C4-2B (cell line): ENCODE measurements around the gene GALNT8.

Source experiments
- H3K27ac ChIP-seq: fragments of 450-650 bp; 2 replicates; pipeline ENCODE4 v1.5.1; 2017
- ZFX ChIP-seq: fragments of 450-650 bp; IDR thresholded peaks from 2 replicates; pipeline ENCODE4 v1.6.1; 2017
- TF ChIP-seq, protein P1 (sequence below): fragments of 450-650 bp; conservative IDR thresholded peaks from 2 replicates; pipeline ENCODE4 v1.5.1; 2017; ENCODE audit warnings: mild to moderate bottlenecking

GALNT8 gene

DNA sequence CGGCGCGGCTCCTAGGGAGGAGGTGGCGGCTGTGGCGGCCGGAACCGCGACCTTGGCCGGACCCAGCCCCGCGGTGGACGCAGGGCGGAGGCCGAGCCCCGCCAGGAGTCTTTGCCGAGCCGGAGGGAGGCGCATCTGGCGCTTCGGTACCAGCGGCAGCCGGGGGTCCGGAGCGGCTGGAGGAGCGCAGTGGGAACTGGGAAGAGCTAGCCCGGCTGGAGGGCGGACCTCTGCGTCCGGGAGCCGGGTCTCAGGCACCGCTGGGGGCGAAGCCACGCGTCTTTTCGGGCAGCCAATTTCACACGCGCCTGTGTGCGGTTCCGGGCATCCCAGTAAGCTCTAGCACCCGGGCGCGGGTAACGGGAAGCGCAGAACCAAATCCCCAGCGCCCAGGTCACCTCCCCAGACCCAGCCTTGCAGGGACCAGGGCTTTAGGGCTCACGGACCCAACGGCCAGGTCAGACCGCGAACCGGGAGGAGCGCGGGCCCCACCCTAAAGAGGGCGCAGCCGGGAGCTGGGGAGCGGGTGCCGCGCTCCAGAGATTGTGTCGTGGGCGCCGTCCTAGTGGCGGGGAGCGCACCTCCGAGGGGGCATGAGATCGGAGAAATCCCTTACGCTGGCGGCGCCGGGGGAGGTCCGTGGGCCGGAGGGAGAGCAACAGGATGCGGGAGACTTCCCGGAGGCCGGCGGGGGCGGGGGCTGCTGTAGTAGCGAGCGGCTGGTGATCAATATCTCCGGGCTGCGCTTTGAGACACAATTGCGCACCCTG lies 89.4 kb downstream of the GALNT8 start:
- no peak for TF ChIP-seq ZFX
- TF ChIP-seq, protein P1, sequence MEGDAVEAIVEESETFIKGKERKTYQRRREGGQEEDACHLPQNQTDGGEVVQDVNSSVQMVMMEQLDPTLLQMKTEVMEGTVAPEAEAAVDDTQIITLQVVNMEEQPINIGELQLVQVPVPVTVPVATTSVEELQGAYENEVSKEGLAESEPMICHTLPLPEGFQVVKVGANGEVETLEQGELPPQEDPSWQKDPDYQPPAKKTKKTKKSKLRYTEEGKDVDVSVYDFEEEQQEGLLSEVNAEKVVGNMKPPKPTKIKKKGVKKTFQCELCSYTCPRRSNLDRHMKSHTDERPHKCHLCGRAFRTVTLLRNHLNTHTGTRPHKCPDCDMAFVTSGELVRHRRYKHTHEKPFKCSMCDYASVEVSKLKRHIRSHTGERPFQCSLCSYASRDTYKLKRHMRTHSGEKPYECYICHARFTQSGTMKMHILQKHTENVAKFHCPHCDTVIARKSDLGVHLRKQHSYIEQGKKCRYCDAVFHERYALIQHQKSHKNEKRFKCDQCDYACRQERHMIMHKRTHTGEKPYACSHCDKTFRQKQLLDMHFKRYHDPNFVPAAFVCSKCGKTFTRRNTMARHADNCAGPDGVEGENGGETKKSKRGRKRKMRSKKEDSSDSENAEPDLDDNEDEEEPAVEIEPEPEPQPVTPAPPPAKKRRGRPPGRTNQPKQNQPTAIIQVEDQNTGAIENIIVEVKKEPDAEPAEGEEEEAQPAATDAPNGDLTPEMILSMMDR = no peak
- H3K27ac ChIP-seq = no peak overlapping the region

DNA sequence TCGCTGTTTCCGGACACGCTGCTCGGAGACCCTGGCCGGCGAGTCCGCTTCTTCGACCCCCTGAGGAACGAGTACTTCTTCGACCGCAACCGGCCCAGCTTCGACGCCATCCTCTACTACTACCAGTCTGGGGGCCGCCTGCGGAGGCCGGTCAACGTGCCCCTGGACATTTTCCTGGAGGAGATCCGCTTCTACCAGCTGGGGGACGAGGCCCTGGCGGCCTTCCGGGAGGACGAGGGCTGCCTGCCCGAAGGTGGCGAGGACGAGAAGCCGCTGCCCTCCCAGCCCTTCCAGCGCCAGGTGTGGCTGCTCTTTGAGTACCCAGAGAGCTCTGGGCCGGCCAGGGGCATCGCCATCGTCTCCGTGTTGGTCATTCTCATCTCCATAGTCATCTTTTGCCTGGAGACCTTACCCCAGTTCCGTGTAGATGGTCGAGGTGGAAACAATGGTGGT lies 90.0 kb downstream of the GALNT8 start:
- H3K27ac ChIP-seq = no peak overlapping the region
- TF ChIP-seq, protein P1 = no peak
- no peak for TF ChIP-seq ZFX

DNA sequence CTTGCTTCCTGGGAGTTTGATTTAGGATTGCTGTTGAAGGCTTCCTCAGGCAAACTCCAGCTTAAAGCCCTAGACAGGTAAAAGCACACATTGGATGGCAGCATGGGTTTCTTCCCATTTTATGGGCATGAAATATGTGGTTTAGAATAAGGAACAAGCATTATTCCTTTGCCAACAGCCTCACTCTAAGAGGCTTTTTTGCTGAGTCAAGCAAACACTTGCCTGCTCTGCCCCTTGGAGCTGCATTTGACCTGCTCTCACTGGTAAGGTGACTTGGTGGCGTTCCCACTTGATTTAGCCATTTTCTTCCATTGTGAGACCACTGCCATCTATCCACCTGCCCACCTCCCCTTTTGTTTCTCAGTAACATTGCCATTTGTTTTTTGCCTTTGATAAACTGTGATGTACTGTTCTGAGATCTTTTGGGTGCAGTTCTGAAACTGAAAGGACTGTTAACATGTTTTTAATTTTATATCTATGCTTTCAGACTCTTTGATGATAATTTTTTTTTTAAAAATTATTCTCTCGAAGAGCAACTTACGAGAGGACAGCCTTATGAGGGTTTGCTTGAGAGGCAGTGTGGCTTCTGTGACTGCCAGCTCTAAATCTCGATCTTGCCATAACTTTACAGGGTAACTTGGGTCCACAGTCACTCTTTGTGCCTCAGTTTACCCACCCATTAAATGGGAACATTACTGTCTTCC lies 92.6 kb downstream of the GALNT8 start:
- TF ChIP-seq ZFX = no peak
- TF ChIP-seq, protein P1 = no peak

DNA sequence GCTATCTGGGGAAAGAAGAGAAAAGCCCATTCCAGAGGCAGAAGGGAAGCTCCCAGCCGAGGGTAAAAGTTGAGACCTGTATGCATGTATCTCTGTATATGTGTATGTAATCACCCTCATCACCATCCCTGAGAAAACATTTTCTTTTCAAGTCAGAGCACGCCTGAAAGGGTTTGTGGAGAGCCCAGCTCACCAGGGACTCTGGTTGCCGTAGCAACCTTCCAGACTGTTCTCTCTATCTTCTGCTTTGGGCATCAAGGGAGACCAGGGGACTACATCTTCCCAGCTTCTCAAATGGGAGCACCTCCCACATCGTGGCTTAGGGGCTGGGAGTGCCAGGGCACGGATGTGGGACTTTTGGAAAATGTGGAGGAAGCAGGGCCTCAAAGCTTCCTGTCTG lies 93.5 kb downstream of the GALNT8 start:
- H3K27ac ChIP-seq = no peak overlapping the region
- TF ChIP-seq, protein P1 = no peak
- no peak for TF ChIP-seq ZFX

More for the DNA sequence above, 92.6 kb downstream of the GALNT8 start:
- no peak overlapping the region for H3K27ac ChIP-seq

DNA sequence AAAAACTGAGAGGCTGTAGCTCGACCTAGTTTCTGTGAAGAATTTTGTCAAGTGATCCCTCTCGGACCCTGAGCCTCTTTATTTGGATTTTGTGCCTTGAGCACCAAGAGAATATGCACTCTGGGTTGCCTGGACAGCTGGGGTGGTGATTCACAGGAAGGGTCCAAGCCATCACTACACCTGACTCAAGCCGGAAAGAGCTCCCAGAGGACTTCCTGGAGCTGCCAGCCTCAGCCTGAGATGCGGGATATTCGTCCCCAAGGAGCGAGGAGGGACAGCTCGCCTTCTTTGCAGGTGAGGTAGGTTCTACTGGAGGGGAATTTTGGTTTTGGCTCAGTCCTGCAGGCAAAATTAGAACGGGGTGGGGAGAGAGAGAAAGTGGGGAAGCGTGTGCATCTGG lies 94.3 kb downstream of the GALNT8 start:
- TF ChIP-seq ZFX = no peak
- H3K27ac ChIP-seq = no peak overlapping the region

DNA sequence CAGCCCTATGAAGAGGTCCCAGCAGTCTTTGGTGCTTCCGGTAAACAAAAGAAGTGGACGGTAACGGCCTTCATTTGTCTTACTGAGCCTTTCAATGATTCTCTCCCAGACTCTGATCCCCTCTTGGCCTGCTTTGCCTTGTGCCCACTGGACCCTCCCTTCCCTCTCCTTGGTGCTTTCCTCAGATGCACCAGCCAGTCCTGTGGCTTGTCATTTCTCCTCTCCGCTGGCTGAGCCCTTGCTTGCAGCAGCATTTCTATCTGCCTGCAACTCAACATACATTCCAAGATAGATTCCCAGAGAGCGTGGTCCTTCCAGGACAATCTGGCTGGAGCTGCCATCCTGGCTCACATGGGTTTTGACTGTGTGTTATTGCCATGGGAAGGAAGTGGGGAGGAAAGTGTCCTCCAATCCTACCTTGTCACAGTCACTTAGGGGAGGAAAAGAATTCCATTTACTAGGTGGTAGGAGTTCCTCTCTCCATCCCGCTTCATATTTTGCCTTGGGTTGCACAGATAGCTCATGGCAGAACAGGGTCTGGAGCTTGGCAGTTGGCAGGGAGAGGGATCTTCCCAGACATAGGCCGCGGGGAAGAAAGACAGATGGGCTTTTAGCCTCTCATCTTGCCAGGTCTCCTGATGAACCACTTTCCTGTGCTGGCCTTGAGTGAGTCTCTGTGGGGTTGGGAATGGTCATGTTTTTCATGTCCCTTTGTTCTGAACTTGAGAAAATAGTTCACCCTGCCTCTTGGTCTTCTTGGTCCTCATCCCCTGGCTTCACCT lies 96.7 kb downstream of the GALNT8 start:
- TF ChIP-seq, protein P1 = no peak
- no peak for TF ChIP-seq ZFX
- H3K27ac ChIP-seq = no peak overlapping the region

DNA sequence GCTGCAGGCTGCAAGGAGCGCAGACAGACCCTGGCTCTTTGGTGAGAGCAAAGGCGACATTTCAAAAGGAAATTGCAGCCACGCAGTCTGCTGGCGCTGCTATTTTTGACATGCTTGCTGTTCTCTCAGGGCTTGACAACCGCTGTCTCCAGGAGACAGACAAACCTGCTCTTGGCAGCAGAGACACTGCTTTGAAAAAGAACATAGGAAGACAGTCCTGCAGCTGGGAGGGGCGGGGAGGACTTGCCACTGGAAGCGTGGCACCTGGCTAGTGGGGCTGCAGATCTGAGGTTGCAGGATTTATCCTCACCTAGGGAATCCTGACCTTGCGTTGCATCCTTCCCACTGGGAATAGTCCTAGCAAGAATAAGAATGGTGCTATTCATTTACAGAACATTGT lies 97.7 kb downstream of the GALNT8 start:
- no peak overlapping the region for H3K27ac ChIP-seq

More for the DNA sequence above, 97.7 kb downstream of the GALNT8 start:
- no peak for TF ChIP-seq ZFX
- TF ChIP-seq, protein P1 = no peak
